ENCODE data around the gene ZNF536. TPM values are rescaled to one million over a fixed set of nuclear protein-coding genes. Genes with fewer than 3 reads are reported as not detected.

The ZNF536 gene
- total RNA-seq, 1 experiment from 2014 or later, result not detected

DNA sequence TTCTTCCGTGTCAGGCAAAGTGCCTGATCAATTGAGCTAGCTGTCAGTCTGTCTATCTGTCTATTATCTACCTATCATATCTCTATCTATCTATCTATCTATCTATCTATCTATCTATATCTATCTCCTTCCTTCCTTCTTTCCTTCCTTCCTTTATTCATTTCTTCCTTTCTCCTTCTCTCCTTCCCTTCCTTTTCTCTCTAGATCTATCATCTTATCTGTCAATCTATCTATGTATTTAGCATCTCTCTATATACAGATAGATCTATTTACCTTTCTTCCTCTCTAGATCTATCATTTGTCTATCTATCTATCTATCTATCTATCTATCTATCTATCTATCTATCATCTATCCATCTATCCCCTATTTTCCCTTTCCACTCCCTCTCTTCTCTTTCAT lies 5.9 kb upstream of the ZNF536 start:
- Histone ChIP-seq H3K79me2 (ENCODE audit: low read length) (no peaks in the 10 kb centered on the region), H3K4me1 (ENCODE audit: insufficient read depth, low read length) (no peaks in the 10 kb centered on the region), H3K9me3 (ENCODE audit: low read length) (no peaks in the 10 kb centered on the region), H2AFZ (ENCODE audit: low read length) (no peak overlapping the region), H3K9ac (ENCODE audit: low read length) (no peak overlapping the region), H3K27ac (ENCODE audit: low read length) (no peak overlapping the region), H3K4me3 (ENCODE audit: low read length) (no peak overlapping the region), H4K20me1 (ENCODE audit: low read length) (no peaks in the 10 kb centered on the region), H3K4me2 (ENCODE audit: low read length) (no peak overlapping the region), H3K36me3 (ENCODE audit: low read depth, low read length) (no peaks in the 10 kb centered on the region), H3F3A (ENCODE audit: low read length, unreplicated experiment) (no peaks in the 10 kb centered on the region), H3K9me2 (replicated peaks; ENCODE audit: low read length) (no peaks in the 10 kb centered on the region), H3K27me3 (ENCODE audit: low read length) (peaks cover 8% of the 10 kb centered on the region; the same call in 1 of the 2 replicates)
- ATAC-seq (no peak), DNase-seq (no peak)
- ChIA-PET POLR2A (ENCODE audit: unreplicated experiment) (no interaction called here), CTCF (no interaction called here)
- intact Hi-C loops (cut with micrococcal nuclease), result no loop called here
- no TSS peak for BruUV-seq (replicated peaks)
- no peak for TF ChIP-seq EZH2phosphoT487 (IDR thresholded peaks at IDR 0.05; ENCODE audit: borderline replicate concordance, low read length)
- TF ChIP-seq CTCF (conservative IDR thresholded peaks at IDR 0.05; ENCODE audit: low read depth, low read length), result no peak
- TF ChIP-seq EZH2 (IDR thresholded peaks at IDR 0.05; ENCODE audit: low read length, unreplicated experiment), result no peak

GRCh38 chr19:30367006-30367405 lies 5.2 kb upstream of the ZNF536 start:
- intact Hi-C loops (cut with micrococcal nuclease), result no loop called here
- CTCF ChIA-PET, result no interaction called here
- H3K36me3 ChIP-seq (ENCODE audit: low read depth, low read length), result no peaks in the 10 kb centered on the region

More at GRCh38 chr19:30367006-30367405, 5.2 kb upstream of the ZNF536 start:
- no peak for ATAC-seq
- Histone ChIP-seq H3K79me2 (ENCODE audit: low read length) (no peaks in the 10 kb centered on the region), H3K27ac (ENCODE audit: low read length) (no peak overlapping the region), H3K27me3 (ENCODE audit: low read length) (peaks cover 8% of the 10 kb centered on the region; the same call in 1 of the 2 replicates), H3K9ac (ENCODE audit: low read length) (no peak overlapping the region), H3K9me2 (replicated peaks; ENCODE audit: low read length) (no peaks in the 10 kb centered on the region), H3K4me3 (ENCODE audit: low read length) (no peak overlapping the region), H3K9me3 (ENCODE audit: low read length) (no peaks in the 10 kb centered on the region), H4K20me1 (ENCODE audit: low read length) (no peaks in the 10 kb centered on the region), H2AFZ (ENCODE audit: low read length) (no peak overlapping the region), H3K4me1 (ENCODE audit: insufficient read depth, low read length) (no peaks in the 10 kb centered on the region), H3F3A (ENCODE audit: low read length, unreplicated experiment) (no peaks in the 10 kb centered on the region), H3K4me2 (ENCODE audit: low read length) (no peak overlapping the region)
- POLR2A ChIA-PET (ENCODE audit: unreplicated experiment), result no interaction called here
- DNase-seq, result no peak
- TF ChIP-seq CTCF (conservative IDR thresholded peaks at IDR 0.05; ENCODE audit: low read depth, low read length), result no peak
- no peak for TF ChIP-seq EZH2 (IDR thresholded peaks at IDR 0.05; ENCODE audit: low read length, unreplicated experiment)
- TF ChIP-seq EZH2phosphoT487 (IDR thresholded peaks at IDR 0.05; ENCODE audit: borderline replicate concordance, low read length), result no peak
- no TSS peak for BruUV-seq (replicated peaks)
